Body of pancreas (tissue), 4 donors: ENCODE data around the gene WARS2. TPM values are rescaled to one million over a fixed set of nuclear protein-coding genes. Genes with fewer than 3 reads are reported as not detected.

Source experiments
- ATAC-seq: fragments of 150-250 bp; one replicate; pipeline ENCODE4 v1.9.1; 2016
- DNase-seq, 4 donors: peaks; one replicate each; pipeline ENCODE4 v3.0.0-alpha.2; 2019
- H3K27ac ChIP-seq, 4 donors: fragments of 200-600 bp; sonication (generic); 1 replicate in 3 of 4; 2 replicates in 1 of 4; pipeline versions ENCODE4 v1.5.1 to v1.6.1; 2016 to 2019; ENCODE audit warnings: mild to moderate bottlenecking in 1 of 4, mixed read lengths in 1 of 4, moderate library complexity in 1 of 4
- H3K27me3 ChIP-seq, 2 donors: fragments of 200-600 bp; sonication (generic); one replicate each; pipeline ENCODE4 v1.6.0; 2016; ENCODE audit warnings: mild to moderate bottlenecking in 1 of 2
- H3K36me3 ChIP-seq, 2 donors: fragments of 200-600 bp; sonication (generic); replicated peaks in 1 of 2; 2 replicates each; pipeline ENCODE4 v1.5.1; 2016; ENCODE audit warnings: low read depth in 2 of 2; ENCODE audit not compliant: insufficient read depth in 1 of 2
- H3K4me1 ChIP-seq: fragments of 200-600 bp; sonication (generic); one replicate; pipeline ENCODE4 v1.6.0; 2016
- H3K4me3 ChIP-seq, 2 donors: fragments of 200-600 bp; sonication (generic); 1 replicate in 1 of 2; 2 replicates in 1 of 2; pipeline ENCODE4 v1.5.1; 2016 to 2019
- H3K9me3 ChIP-seq, 3 donors: fragments of 200-600 bp; sonication (generic); 1 replicate in 2 of 3; 2 replicates in 1 of 3; pipeline ENCODE4 v1.5.1; 2016
- CTCF ChIP-seq, 7 experiments: fragments of 450-650 bp in 4 of 7; fragments of 200-600 bp in 3 of 7; sonication (generic) in 3 of 7; IDR thresholded peaks; one replicate each; pipeline ENCODE4 v1.5.1; 2016 to 2019; ENCODE audit warnings: antibody characterized with exemption in 7 of 7
- POLR2A ChIP-seq, 3 donors: fragments of 450-650 bp; IDR thresholded peaks; one replicate each; pipeline ENCODE4 v1.6.1; 2016; ENCODE audit warnings: antibody characterized with exemption in 3 of 3, mild to moderate bottlenecking in 2 of 3
- WGBS, 2 donors: methylation state at CpG; one replicate each; pipeline ENCODE4 v1.1.5; 2017; 5-methylcytosine and 5-hydroxymethylcytosine counted together
- intact Hi-C: fragments of 100-400 bp; cut with DNase I; formaldehyde crosslinking; loops from one replicate; pipeline ENCODE4 v1.15.1; 2023
- total RNA-seq, 2 donors: library from RNA; depleted of rRNA; stranded (reverse); fragments of >200 nt; gene quantifications; one replicate each; pipeline ENCODE4 v1.1.0, GENCODE V29; 2016

Gene WARS2
- total RNA-seq, 2 donors from 2014 or later: 4.9 to 11.7 TPM

- Histone ChIP-seq H3K27me3 (peaks cover 0 to 40% of the 10 kb centered on the region in 2 donors), H3K36me3 (no peaks in the 10 kb centered on the region), H3K27ac (no peak overlapping the region), H3K4me1 (peaks cover 12% of the 10 kb centered on the region), H3K4me3 (no peak overlapping the region), H3K9me3 (no peaks in the 10 kb centered on the region)
- ATAC-seq (no peak), DNase-seq (no peak)
- intact Hi-C loops: no loop called here
- WGBS, 2 donors: 53% methylated on average over 2 of the region's 2 CpGs
- TF ChIP-seq POLR2A (IDR thresholded peaks at IDR 0.05) (no peak), CTCF (IDR thresholded peaks at IDR 0.05) (no peak)
Measured at GRCh38 chr1:118998171-118998570, 142.3 kb downstream of the WARS2 start.

GRCh38 chr1:118997225-118997624, 143.2 kb downstream of the WARS2 start:
- H3K4me3 ChIP-seq: no peak overlapping the region
- DNase-seq (no peak), ATAC-seq (no peak)
- 16 to 28% methylated on average over 7 of the region's 7 CpGs for WGBS, 2 donors
- TF ChIP-seq POLR2A (IDR thresholded peaks at IDR 0.05) (no peak), CTCF (IDR thresholded peaks at IDR 0.05) (no peak)
- H3K27ac ChIP-seq: no peak overlapping the region
- peaks cover 12% of the 10 kb centered on the region for H3K4me1 ChIP-seq
- intact Hi-C loops: no loop called here
- H3K27me3 ChIP-seq: peaks cover 0 to 50% of the 10 kb centered on the region in 2 donors
- no peaks in the 10 kb centered on the region for H3K36me3 ChIP-seq
- H3K9me3 ChIP-seq: no peaks in the 10 kb centered on the region

- no peak for ATAC-seq
- intact Hi-C loops: no loop called here
Measured at GRCh38 chr1:118995312-118996016, 145.0 kb downstream of the WARS2 start.

GRCh38 chr1:118993700-118994026, 146.8 kb downstream of the WARS2 start:
- H3K27me3 ChIP-seq: peaks cover 1 to 55% of the 10 kb centered on the region in 2 donors
- no peak for ATAC-seq
- 11 to 18% methylated on average over 9 of the region's 9 CpGs for WGBS, 2 donors

More at GRCh38 chr1:118995312-118996016, 145.0 kb downstream of the WARS2 start:
- Histone ChIP-seq H3K4me1 (peaks cover 4% of the 10 kb centered on the region), H3K27ac (no peak overlapping the region), H3K36me3 (no peaks in the 10 kb centered on the region), H3K9me3 (no peaks in the 10 kb centered on the region), H3K4me3 (no peak overlapping the region), H3K27me3 (peaks cover 0 to 50% of the 10 kb centered on the region in 2 donors)
- 52 to 54% methylated on average over 3 of the region's 3 CpGs for WGBS, 2 donors
- TF ChIP-seq POLR2A (IDR thresholded peaks at IDR 0.05) (no peak), CTCF (IDR thresholded peaks at IDR 0.05) (no peak)
- no peak for DNase-seq

More at GRCh38 chr1:118993700-118994026, 146.8 kb downstream of the WARS2 start:
- intact Hi-C loops: no loop called here
- Histone ChIP-seq H3K36me3 (no peaks in the 10 kb centered on the region), H3K4me1 (peaks cover 2% of the 10 kb centered on the region), H3K9me3 (no peaks in the 10 kb centered on the region), H3K4me3 (no peak overlapping the region), H3K27ac (no peak overlapping the region)
- TF ChIP-seq POLR2A (IDR thresholded peaks at IDR 0.05) (no peak), CTCF (IDR thresholded peaks at IDR 0.05) (no peak)
- DNase-seq: no peak
